HepG2 (cell line): ENCODE data around the gene KLRF2.

Experiments used
- CAMTA2 ChIP-seq: sonication (generic); formaldehyde crosslinking; IDR thresholded peaks from 2 replicates; pipeline ENCODE4 v1.4.0; 2020; ENCODE audit warnings: mild to moderate bottlenecking, missing genetic modification reagents, borderline replicate concordance
- CTCF ChIP-seq: sonication (generic); formaldehyde crosslinking; IDR thresholded peaks from 2 replicates; pipeline ENCODE4 v1.5.0; 2020; ENCODE audit warnings: mild to moderate bottlenecking, missing genetic modification reagents, moderate library complexity
- HDAC2 ChIP-seq: sonication (generic); formaldehyde crosslinking; IDR thresholded peaks from 2 replicates; pipeline ENCODE4 v1.4.0; 2020; ENCODE audit warnings: missing genetic modification reagents
- JUND ChIP-seq: sonication (generic); formaldehyde crosslinking; IDR thresholded peaks from 2 replicates; pipeline ENCODE4 v1.8.0; 2022; ENCODE audit warnings: mild to moderate bottlenecking, missing genetic modification reagents
- MAFG ChIP-seq: sonication (generic); formaldehyde crosslinking; IDR thresholded peaks from 2 replicates; pipeline ENCODE4 v1.5.1; 2020; ENCODE audit warnings: mild to moderate bottlenecking, missing genetic modification reagents
- PLRG1 ChIP-seq: fragments of 450-650 bp; conservative IDR thresholded peaks from 2 replicates; pipeline ENCODE4 v1.6.1; 2016
- POLR2A ChIP-seq, 2 experiments: IDR thresholded peaks; 2 replicates each; pipeline ENCODE4 v1.6.1; 2011; ENCODE audit warnings: low read depth in 2 of 2, low read length in 2 of 2, mild to moderate bottlenecking in 1 of 2, moderate library complexity in 1 of 2; ENCODE audit not compliant: insufficient read depth in 1 of 2
- SKI ChIP-seq: fragments of 450-650 bp; IDR thresholded peaks from one replicate; pipeline ENCODE4 v1.6.1; 2018; ENCODE audit warnings: mild to moderate bottlenecking; ENCODE audit not compliant: partially characterized antibody
- U2AF2 ChIP-seq: fragments of 200-400 bp; formaldehyde crosslinking; IDR thresholded peaks from 2 replicates; pipeline ENCODE4 v1.6.1; 2017; ENCODE audit warnings: low read depth, mild to moderate bottlenecking, low read length

GRCh38 chr12:9941838-9942237 lies 60.5 kb downstream of the KLRF2 start:
- no peak for TF ChIP-seq CAMTA2
- no peak for TF ChIP-seq JUND (CRISPR knock-in tag)
- no peak for TF ChIP-seq SKI
- TF ChIP-seq HDAC2 (CRISPR knock-in tag): no peak
- no peak for TF ChIP-seq CTCF (CRISPR knock-in tag)
- no peak for TF ChIP-seq MAFG (CRISPR knock-in tag)
- TF ChIP-seq U2AF2: no peak
- TF ChIP-seq POLR2A (IDR thresholded peaks at IDR 0.05; ENCODE audit: insufficient read depth in 1 of 2, low read depth in 2 of 2, low read length in 2 of 2): no peak
- no peak for TF ChIP-seq PLRG1
